HepG2 (cell line): ENCODE measurements around the gene ZNF276.

ENCODE experiments used
- FOXA3 ChIP-seq: IDR thresholded peaks from 2 replicates; pipeline ENCODE4 v1.6.1; 2016; ENCODE audit warnings: missing genetic modification reagents, missing compliant biosample characterization
- POLR2A ChIP-seq, 2 experiments: IDR thresholded peaks; 2 replicates each; pipeline ENCODE4 v1.6.1; 2011; ENCODE audit warnings: low read depth in 2 of 2, low read length in 2 of 2, mild to moderate bottlenecking in 1 of 2, moderate library complexity in 1 of 2; ENCODE audit not compliant: insufficient read depth in 1 of 2
- PRPF4 ChIP-seq: fragments of 200-400 bp; formaldehyde crosslinking; IDR thresholded peaks from 2 replicates; pipeline ENCODE4 v1.6.1; 2016; ENCODE audit warnings: low read length, low read depth; ENCODE audit not compliant: poor library complexity, severe bottlenecking
- RELA ChIP-seq: sonication (generic); formaldehyde crosslinking; IDR thresholded peaks from 2 replicates; pipeline ENCODE4 v1.4.0; 2020; ENCODE audit warnings: missing genetic modification reagents
- ZFP41 ChIP-seq: sonication (generic); formaldehyde crosslinking; IDR thresholded peaks from 2 replicates; pipeline ENCODE4 v1.4.0; 2020; ENCODE audit warnings: mild to moderate bottlenecking, missing genetic modification reagents, borderline replicate concordance
- ZNF17 ChIP-seq: sonication (generic); formaldehyde crosslinking; IDR thresholded peaks from 2 replicates; pipeline ENCODE4 v1.5.0; 2020; ENCODE audit warnings: mild to moderate bottlenecking, missing genetic modification reagents
- ZNF3 ChIP-seq: IDR thresholded peaks from 2 replicates; pipeline ENCODE4 v1.7.0; 2017; ENCODE audit warnings: inconsistent platforms
- ZNF788 ChIP-seq: sonication (generic); formaldehyde crosslinking; IDR thresholded peaks from 2 replicates; pipeline ENCODE4 v1.5.0; 2020; ENCODE audit warnings: mild to moderate bottlenecking, missing genetic modification reagents, borderline replicate concordance
- TF ChIP-seq, protein P1 (sequence below): sonication (generic); formaldehyde crosslinking; IDR thresholded peaks from 2 replicates; pipeline ENCODE4 v1.5.0; 2020; ENCODE audit warnings: mild to moderate bottlenecking, missing genetic modification reagents, moderate library complexity

DNA sequence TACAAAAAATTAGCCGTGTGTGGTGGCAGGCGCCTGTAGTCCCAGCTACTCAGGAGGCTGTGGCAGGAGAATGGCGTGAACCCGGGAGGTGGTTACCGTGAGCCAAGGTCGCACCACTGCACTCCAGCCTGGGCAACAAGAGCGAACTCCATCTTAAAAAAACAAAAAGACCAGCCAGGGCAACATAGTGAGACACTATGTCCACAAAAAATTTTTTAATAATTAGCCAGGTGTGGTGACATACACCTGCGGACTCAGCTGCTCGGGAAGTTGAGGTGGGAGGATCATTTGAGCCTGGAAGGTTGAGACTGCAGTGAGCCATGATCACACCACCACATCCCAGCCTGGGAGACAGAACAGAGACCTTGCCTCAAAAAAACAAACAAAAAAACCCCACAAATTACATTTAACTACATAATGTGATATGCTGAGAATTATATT lies 66.0 kb downstream of the ZNF276 start:
- no peak for TF ChIP-seq ZNF17
- TF ChIP-seq RELA (CRISPR knock-in tag), result no peak
- TF ChIP-seq ZNF788 (CRISPR knock-in tag), result no peak
- TF ChIP-seq ZNF3 (CRISPR knock-in tag), result no peak
- no peak for TF ChIP-seq ZFP41
- TF ChIP-seq, protein P1, sequence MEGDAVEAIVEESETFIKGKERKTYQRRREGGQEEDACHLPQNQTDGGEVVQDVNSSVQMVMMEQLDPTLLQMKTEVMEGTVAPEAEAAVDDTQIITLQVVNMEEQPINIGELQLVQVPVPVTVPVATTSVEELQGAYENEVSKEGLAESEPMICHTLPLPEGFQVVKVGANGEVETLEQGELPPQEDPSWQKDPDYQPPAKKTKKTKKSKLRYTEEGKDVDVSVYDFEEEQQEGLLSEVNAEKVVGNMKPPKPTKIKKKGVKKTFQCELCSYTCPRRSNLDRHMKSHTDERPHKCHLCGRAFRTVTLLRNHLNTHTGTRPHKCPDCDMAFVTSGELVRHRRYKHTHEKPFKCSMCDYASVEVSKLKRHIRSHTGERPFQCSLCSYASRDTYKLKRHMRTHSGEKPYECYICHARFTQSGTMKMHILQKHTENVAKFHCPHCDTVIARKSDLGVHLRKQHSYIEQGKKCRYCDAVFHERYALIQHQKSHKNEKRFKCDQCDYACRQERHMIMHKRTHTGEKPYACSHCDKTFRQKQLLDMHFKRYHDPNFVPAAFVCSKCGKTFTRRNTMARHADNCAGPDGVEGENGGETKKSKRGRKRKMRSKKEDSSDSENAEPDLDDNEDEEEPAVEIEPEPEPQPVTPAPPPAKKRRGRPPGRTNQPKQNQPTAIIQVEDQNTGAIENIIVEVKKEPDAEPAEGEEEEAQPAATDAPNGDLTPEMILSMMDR (CRISPR knock-in tag), result no peak
- no peak for TF ChIP-seq PRPF4
- TF ChIP-seq FOXA3 (CRISPR knock-in tag), result no peak
- TF ChIP-seq POLR2A (IDR thresholded peaks at IDR 0.05; ENCODE audit: insufficient read depth in 1 of 2, low read depth in 2 of 2, low read length in 2 of 2), result no peak
